Measurements from ENCODE around the gene CSNK1D. TPM values are rescaled to one million over a fixed set of nuclear protein-coding genes. Genes with fewer than 3 reads are reported as not detected.

Gene CSNK1D
- total and polyA plus RNA-seq, 10 of the 15 experiments (the other 5 are each of a cell fraction or from before 2014, with no cell fraction given): 5.7 to 105 (median 58.1) TPM

DNA sequence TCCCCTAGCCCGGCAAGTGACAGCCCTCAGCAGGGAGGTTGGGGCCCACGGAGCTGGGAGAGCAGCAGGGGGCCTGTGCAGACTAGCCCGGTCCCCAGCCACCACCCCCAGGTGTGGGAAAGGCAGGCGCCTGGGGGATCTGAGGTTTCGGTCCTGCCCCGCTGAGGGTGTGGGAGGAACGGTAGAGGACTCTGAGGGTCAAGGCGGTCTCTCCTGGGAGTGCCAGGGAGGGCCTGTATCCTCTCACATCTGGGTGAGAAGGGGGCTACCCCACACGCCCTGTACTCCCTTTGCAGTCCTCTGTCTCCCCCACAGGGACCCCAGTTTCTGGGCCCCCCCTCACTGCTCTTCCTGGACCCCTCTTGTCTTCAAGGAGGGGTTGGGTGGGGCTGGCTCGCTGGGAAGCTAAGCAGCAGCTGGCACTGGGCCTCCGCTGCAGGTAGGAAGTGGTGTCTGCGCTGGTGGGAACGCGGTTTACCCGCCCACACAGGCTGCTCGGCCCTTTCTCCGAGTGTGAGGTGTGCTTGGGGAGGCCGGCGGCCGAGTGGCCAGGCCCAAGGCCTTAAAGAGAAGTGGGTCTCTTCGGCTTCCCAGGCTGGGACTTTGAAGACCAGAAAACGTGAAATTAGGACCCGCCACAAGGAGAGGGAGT lies 28.5 kb upstream of the CSNK1D start (continued):
- no peak for TF ChIP-seq PML (IDR thresholded peaks at IDR 0.05; ENCODE audit: low read length)
- no peak for TF ChIP-seq CUX1 (IDR thresholded peaks at IDR 0.05; ENCODE audit: insufficient replicate concordance, low read depth, low read length)
- peak; percentile 15; the same call in 1 of the 2 replicates for TF ChIP-seq MXI1 (IDR thresholded peaks at IDR 0.05; ENCODE audit: low read depth, low read length)
- no peak for TF ChIP-seq ZNF622 (IDR thresholded peaks at IDR 0.05)
- no peak for TF ChIP-seq TCF7 (IDR thresholded peaks at IDR 0.05; ENCODE audit: borderline replicate concordance)
- peak; percentile 14; the same call in 1 of the 2 replicates for TF ChIP-seq PAX5 (IDR thresholded peaks at IDR 0.05; ENCODE audit: borderline replicate concordance, low read depth, low read length)
- TF ChIP-seq ATF7 (IDR thresholded peaks at IDR 0.05; ENCODE audit: low read depth): 0 out of 2 replicates have a peak, but pooled peaks have one; percentile 17
- TF ChIP-seq CHD4 (IDR thresholded peaks at IDR 0.05): no peak
- TF ChIP-seq SMAD5 (IDR thresholded peaks at IDR 0.05; ENCODE audit: low read depth): no peak
- TF ChIP-seq GABPA (IDR thresholded peaks at IDR 0.05; ENCODE audit: low read depth): no peak
- TF ChIP-seq KAT2A (conservative IDR thresholded peaks at IDR 0.05; ENCODE audit: control insufficient read depth, low read depth, low read length): no peak
- no peak for TF ChIP-seq FOS (IDR thresholded peaks at IDR 0.05; ENCODE audit: borderline replicate concordance, extremely low read depth, insufficient read length)
- TF ChIP-seq TARDBP (IDR thresholded peaks at IDR 0.05; ENCODE audit: borderline replicate concordance): no peak
- no peak for TF ChIP-seq STAT1 (conservative IDR thresholded peaks at IDR 0.05)
- TF ChIP-seq ZBTB11 (CRISPR knock-in tag; IDR thresholded peaks at IDR 0.05): no peak
- no peak; the same call in 1 of the 2 replicates for TF ChIP-seq ZNF207 (IDR thresholded peaks at IDR 0.05; ENCODE audit: borderline replicate concordance)
- no peak for TF ChIP-seq BCL3 (IDR thresholded peaks at IDR 0.05; ENCODE audit: borderline replicate concordance, insufficient read depth, low read depth, low read length, poor library complexity, severe bottlenecking)
- peak; percentile 100 for TF ChIP-seq GATAD2B (conservative IDR thresholded peaks at IDR 0.05; ENCODE audit: low read depth)
- no peak for TF ChIP-seq SUPT20H (IDR thresholded peaks at IDR 0.05; ENCODE audit: borderline replicate concordance, control insufficient read depth, low read depth, low read length)
- TF ChIP-seq SP1 (IDR thresholded peaks at IDR 0.05; ENCODE audit: low read depth, low read length): no peak
- TF ChIP-seq SMC3 (IDR thresholded peaks at IDR 0.05; ENCODE audit: borderline replicate concordance, low read length): 0 out of 2 replicates have a peak, but pooled peaks have one; percentile 4
- no peak; the same call in 1 of the 2 replicates for TF ChIP-seq TBL1XR1 (IDR thresholded peaks at IDR 0.05; ENCODE audit: low read depth, low read length)

Measured in GM12878 (cell line).